Kasumi-1 (cell line): ENCODE results near the gene PAOX.
"Not testable (repeated sequence)": the region's sequence is repeated elsewhere in the genome, so short reads cannot be mapped to it uniquely, and the experiment has no call there.

Experiments used
- DNase-seq, 2 experiments: peaks; one replicate each; lab custom pipeline; 2025; lab: John Stamatoyannopoulos, UW

The PAOX gene

DNA sequence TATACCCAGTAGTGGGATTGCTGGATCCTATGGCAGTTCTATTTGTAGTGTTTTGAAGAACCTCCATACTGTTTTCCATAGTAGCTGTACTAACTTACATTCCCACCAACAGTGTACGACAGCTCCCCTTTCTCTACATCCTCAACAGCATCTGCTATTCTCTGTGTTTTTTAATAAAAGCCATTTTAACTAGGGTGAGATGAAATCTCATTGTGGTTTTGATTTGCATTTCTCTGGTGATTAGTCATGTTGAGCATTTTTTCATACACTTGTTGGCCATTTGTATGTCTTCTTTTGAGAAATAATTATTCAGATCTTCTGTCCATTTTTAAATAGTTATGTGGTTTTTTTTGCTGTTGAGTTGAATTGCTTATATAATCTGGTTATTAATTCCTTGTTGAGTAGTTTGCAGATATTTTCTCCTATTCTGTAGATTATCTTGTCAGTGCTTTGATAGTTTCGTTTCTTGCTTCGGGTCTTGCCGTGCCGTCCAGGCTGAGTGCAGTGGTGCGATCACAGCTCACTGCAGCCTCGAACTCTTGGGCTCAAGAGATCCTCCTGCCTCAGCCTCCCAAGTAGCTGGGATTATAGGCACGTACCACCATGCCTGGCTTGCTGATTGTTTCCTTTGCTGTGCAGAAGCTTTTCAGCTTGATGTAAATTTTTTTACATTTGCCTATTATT, 26.9 kb downstream of the PAOX start:
- DNase-seq, result no peak

DNA sequence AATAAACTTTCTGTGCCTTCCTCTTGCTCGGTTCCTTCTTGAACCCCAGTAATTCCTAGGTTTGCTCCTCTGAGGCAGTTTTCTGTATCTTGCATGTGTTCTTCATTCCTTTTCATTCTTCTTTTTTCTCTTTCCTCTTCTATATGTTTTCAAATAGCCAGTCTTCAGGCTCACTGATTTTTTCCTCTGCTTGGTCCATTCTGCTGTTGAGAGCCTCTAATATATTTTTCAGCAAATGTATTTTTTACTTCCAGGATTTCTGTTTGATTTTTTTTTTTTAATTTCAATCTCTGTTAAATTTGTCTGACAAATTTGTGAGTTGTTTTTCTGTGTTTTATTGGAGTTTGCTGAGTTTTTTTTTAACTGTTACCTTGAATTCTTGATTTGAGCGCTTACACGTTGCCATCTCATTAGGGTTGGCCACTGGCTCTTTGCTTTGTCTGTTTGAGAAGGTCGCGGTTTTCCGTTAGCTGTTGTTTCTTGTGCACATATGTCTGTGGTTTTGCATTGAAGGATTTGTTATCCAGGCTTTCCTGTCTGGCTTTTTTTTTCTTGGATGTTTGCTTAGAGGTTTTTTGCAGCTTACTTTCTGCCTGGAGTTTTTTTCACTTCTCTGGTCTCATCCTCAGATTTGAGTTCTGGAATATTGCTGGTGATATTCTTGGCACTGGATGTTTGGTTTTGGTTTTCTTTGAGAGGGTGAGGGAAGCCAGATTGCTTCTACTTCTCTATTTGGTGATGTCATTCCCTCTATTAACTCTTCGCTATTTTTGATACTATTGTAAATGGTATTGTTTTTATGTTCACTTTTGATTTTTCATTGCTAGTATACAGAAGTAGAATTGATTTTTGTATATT, 32.7 kb downstream of the PAOX start:
- no peak for DNase-seq

DNA sequence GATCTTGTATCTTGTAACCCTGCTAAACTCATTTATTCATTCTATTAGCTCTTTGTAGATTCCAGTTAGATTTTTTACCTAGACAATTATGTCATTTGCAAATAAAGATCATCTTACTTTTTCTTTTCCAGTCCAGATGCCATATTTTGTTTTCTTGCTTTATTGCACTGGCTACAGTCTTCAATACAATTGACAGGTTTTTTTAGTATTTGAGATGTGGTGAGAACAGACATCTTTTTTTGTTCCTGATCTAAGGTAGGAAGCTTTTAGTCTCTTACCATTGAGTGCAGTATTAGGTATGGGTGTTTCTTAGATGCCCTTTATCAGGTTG, 33.3 kb downstream of the PAOX start:
- DNase-seq, result no peak

DNA sequence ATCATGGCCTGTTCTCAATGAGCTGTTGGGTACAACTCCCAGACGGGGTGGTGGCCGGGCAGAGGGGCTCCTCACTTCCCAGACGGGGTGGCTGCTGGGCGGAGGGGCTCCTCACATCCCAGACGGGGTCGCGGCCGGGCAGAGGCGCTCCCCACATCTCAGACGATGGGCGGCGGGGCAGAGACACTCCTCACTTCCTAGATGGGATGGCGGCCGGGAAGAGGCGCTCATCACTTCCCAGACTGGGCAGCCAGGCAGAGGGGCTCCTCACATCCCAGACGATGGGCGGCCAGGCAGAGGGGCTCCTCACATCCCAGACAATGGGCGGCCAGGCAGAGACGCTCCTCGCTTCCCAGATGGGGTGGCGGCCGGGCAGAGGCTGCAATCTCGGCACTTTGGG, 35.3 kb downstream of the PAOX start:
- not testable (repeated sequence) for DNase-seq

DNA sequence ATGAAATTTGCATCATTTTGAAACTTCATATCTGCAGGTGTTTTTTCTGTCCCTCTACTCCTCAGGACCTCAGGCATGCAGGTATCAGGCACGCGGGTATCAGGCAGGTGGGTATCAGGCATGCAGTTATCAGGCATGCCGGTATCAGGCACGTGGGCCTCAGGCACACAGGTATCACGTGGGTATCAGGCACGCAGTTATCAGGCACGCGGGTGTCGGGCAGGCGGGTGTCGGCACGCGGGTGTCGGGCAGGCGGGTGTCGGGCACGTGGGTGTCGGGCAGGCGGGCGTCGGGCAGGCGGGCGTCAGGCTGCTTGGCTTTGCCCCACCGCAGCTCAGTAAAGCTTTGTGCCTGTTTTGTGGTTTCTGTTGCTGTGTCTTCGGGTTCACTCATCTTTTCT, 36.7 kb downstream of the PAOX start:
- DNase-seq, result no peak

DNA sequence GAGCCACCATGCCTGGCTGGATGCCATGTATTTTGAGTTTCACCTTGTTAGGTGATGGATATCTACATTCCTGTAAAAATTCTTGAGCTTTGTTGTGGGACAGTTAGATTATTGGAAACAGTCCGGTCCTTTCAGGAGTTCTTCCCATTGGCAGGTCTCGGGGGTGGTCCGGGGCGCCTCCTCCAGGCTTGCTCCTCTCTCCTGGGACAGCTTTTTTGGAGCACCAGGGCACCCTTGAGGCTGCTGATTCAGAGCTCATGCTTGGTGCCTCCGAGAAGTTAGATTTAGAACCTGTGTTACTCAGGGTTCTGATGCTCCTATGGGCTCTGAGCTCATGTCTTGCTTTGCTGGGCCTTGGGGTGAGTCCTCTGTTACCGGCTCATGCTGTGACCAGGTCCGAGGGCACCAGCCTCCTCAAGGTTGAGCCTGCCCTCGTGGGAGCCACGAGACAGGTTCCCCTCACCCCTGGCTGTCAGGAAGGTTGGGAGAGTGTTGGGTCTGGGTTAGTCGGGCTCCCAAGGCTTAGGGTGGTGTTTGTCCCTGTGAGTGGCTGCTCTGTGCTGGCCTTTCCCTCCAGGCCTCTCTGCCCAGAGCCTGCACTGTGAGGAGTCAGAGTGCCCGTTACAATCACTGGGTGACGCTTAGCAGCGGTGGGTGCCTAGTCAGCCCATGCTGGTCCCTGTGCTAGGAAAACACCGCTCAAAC, 39.4 kb downstream of the PAOX start:
- DNase-seq, result no peak

DNA sequence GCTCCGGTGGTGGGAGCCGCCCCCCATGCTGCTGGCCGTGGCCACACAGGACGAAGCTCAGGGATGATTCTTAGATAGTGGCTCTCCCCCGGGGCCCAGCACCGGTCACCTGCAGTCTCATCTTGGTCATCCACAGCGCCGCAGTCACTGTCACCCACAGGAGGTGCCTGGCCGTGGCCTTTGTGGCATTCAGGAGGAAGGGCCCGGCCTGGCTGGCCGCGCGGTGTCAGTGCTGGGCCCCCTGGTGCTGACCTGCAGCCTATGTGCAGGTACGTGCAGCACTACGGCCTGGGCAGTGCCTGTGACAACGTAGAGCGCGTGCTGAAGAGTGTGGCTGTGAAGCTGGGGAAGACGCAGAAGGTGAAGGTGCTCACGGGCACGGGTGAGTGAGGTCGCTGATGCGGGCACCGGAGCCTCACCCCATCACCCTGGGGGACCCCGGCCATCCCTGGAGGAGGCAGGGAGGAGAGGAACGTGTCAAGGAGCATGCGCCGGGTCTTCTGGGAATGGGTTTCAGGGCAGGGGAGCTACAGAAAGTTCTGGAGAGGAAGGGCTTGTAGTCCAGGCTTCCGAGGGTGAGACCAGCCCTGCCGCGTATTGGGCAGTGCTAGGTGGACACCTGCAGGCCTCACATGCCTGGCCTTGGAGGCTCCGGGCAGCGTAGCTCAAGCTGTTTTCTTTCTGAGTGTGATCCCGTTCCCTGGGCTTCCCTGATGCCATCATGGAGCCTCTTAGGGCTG, 40.3 kb downstream of the PAOX start:
- no peak for DNase-seq

DNA sequence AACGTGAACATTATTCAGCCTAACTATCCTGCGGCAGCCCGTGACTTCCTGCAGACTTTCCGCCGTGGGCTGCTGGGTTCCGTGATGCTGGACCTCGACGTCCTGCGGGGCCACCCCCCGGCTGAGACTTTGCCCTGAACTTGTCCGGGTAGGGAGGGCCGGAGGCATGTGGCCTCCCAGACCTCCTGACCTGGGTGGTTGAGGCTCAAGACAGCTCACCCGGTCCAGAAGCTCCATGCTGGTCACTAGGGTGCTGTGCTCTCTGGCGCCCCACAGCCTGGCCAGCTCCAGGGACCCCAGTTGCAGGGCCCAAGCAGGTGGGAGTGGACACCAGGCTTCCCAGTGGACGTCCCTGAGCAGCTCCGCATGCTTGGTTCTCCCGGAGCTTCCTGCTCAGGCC, 41.0 kb downstream of the PAOX start:
- no peak for DNase-seq

DNA sequence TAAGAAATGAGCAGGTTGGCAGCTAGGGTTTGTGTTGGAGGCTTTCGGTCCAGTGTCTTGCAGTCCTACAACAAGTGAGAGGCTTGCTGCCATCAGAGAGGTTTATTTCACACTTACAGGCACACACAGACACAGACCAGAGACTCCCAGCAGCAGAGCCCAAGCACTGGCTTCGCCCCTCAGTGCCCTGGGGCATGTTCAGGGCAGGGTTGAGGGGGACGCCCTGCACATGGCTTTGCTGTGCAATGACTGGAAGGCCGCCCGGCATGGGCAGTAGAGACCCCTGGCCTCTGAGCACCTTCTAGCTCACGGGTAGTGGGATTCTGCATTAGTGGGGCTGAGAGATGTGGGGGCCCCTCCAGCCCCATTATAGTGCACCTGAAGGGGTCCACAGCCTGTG, 41.5 kb downstream of the PAOX start:
- no peak for DNase-seq

DNA sequence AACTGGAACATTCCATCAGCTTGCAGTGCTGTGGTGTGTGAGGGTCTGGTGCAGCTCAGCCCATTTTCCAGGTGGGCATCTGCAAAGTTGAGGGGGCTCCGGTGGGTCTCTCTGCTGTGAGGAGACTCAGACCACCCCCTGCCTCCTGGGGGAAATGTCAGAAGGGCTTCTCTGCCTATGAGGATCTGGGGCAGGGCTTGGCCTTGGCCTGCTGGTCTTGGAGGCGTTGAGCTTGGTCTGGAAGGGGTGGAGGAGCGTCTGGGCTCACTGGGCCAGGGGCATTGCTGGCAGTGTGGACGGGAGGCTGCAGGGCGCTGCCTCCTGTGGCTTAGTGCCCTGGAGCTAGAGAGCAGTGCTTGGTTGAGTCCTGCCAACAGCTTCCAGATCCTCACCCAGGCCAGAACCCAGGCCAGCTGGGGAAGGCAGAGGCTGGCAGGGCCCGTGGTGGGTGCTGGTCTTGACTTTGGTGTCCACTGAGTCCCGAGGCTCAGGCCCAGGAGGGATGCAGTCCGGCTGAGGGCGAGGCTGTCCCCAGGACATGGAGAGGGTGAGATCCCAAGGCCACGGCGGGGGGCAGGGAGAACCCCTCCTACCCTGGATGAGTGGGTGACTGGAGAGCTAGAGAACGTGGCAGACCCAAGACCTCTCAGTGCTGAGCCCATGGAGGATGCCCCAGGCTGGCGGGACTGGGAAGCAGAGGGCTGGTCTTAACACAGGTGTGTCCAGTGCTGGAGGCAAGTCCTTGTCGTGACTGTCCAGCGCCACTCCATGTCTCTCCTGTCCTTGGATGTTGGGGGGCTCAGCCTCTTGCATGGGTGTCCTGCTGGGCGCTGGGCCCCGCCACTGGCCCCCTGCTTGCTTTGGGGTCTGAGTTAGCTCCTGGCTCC, 42.5 kb downstream of the PAOX start:
- no peak for DNase-seq

DNA sequence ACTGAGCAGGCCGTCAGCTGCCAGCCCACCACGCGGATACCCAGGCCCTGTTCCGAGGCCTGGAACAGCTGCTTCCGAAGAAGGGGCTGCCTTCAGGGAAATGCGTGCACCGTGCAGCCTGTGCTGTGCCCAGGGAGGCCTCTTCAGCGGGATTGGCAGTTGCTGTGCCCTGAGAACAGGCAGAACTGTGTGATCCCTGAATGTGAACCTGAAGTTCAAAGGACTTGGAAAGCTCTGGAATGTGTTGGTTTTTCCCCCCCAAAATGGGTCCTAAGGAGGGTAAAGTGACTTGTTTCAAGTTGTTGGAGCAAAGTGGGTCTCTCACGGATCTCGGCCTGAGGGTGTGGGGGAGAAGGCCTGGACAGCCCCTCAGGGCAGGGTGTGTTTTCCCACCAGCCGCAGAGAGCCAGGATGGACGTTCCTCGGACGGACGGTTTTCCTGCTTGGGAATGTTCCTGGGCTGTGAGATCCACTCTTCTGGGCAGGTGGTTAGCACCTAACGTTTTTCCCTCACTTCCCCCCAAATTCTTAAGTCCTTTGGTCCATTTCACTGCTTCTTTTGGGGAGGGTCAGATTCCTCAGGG, 43.3 kb downstream of the PAOX start:
- no peak for DNase-seq

DNA sequence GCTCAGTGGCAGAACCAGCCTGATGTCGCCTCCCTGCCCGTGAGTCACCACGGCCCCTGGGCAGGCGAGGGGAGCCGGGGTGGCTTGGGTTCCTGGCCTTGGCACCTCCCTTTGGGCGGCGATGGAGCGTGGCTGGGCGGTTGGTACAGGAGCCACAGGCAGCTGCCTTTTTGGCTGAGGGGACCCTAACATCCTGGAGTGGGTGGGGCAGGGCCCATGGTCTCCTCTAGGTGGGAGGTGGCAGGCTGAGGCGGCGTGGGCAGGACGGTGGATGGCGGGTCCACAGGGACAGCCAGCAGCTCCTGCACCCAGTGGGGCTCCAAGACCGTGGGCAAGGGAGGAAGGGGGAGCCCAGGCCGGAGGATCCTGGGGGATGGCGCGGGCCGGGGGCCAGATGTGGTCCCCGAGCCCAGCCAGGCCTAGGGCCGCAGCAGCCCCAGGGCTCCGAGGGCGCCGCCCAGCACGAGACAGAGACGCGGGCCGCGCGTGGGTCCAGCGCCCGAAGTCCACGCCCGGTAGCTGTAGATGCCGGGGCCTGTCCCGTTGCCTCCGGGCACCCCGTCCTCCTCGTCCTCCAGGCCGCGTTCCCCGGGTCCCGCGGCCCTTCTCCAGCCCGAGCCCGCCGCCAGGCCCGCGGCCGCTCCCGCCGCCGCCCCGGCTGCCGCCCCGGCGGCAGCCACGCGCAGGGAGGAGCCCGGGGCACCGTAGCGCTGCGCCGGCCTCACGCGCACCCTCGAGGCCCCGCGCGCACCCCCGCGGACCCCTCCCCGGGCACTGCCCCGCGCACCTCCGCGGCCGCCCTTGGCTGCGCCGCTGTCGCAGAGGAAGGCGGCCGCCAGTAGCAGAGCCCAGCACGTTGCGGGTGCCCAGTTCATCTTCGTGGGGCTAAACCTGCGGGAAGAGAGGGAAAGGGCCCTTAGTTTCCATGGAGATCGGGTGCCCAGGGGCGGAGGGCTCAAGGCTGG, 44.0 kb downstream of the PAOX start:
- no peak for DNase-seq

DNA sequence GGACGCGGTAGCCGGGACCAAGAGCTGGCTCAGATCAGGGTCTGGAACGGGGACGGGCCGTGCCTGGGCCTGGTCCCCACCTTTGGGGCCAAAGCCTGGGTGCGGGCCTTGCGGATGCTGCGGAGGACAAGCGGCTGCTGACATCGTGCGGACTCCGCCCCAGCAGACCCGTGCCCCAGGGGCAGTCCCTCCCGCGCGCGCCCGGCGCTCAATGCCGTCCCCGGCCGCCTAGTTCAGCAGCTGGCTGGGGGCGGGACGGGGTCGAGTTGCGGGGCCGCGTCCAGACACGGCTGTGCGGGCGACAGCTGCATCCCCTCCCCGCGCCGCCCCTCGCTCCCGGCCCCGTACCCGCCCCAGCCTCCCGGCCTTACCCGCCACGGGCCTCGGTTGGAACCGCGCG, 45.0 kb downstream of the PAOX start:
- DNase-seq, result not testable (repeated sequence)

DNA sequence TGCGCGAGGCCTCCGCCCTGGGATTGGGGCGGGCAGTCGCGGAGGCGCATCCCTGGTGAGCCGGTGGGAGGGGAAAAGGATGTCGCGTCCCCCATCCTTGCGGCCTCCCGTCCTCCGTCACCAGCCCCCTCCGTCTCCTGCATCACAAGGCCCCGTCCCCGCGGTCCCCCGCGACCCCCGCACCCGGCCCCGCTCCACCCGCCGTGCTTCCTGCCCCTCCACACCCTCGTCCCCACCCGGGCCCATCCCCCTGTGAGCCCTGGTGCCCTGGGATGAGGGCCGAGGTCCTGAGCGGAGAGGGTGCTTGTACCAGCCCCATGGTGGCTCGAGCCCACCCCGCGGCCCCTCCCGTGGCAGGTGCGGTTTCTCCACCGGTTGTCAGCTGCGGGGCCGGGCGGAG, 45.5 kb downstream of the PAOX start, which contains the start of gene SPRN:
Gene SPRN (minus strand): TSS at position 25 of the 400 bp plus-strand sequence. CDS start 944 bp downstream, outside the sequence.
- DNase-seq, result not testable (repeated sequence)

DNA sequence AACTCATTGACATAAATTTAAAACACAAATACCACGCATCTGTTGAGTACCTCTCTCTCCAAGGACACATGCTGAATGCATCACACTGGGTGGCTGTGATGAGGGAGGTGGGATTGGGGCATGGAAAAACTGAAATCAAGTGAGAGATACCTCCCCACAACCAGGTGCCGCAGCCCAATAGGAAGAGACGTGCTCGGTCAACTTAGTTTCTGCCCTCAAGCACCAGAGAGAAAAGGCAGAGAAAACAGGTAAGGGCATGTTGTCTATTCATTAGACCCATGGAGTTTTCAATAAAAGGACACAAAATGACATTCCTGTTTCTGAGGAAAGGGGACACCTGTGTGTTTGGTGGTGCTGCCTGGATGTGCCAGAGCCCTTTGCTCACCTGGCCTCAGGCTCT, 50.5 kb downstream of the PAOX start:
- DNase-seq, result not testable (repeated sequence)

DNA sequence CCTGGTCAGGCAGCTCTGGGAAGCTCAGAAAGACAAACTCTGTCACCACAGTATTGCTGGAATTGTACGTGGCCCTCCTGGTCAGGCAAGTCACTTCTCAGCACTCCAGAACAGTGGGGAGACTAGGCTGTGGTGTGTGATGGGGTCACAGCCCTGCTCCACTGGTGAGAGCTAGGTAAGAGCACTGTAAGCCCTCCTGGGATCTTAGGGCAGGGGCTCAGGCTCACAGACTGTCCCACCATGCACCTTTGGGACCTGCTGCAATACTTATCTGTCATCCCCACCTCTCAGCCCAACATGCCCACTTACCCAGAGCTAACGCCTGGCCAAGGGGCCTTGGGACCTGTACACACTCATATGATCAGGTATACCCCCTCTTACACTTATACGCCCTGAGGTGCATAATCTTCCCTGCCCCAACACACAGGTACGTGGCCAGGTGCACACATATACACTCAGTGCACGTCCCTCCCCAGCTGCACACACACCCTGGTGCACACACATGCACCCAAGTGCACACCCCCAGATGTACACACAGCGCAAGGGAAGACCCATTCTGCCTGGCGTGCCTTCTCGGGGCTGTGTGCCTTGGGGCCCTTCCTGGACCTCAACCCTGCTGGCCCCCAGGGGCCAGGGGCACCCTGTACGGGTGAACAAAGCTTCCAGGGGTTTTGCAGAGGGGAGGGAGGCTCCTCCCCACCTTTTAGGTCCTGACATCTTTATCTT, 53.0 kb downstream of the PAOX start:
- DNase-seq, result not testable (repeated sequence)

DNA sequence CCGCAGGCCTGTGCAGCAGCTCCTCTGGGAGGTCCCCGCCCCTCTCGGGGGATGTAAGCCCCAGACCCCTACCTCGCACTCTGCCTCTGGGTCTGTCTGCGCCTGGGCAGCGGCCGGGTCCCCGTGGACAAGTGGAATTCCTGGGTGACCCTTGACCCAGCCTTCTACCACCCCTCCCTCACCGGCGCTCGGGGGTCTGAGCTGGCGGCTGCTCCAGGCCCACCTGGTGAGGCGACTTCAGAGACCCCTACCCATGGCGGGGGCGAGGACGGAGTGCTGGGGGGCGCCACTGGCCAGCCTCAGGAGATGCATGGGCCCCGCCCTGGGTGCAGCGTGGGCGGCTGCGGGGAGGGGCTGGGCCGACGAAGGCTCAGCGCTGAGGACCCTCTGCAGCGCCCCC, 53.7 kb downstream of the PAOX start:
- DNase-seq, result not testable (repeated sequence)

DNA sequence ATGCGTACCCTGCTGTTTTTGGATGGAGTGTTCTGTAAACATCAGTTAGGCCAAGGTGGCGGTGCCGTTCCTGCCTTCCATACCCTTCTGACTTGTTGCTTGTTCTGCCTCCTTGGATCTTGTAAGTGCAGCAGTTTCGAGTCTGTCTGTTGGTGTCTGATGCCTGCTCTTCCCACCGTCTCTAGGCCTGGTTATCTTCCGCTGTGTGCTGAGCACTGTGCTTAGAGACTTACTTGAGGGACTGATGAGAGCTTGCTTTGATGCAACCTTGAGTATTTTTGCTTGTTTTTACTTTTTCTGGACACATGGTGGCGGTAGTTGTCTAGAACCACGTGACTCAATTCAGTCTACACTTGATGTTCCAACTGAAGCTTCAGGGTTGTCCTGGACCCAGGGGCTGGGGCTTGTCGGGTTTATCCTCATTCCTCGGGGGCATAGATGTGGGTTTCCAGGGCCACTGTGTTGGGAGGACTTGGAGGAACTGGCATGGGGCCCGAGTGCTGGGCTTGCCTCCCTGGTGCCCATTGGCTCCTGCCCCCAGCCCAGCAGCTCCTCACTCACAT, 59.7 kb downstream of the PAOX start:
- DNase-seq, result peak; percentile 88 to 93
